OCI-M1 (cell line): ENCODE measurements around the gene PMAIP1.

Experiments used
- DNase-seq: peaks from one replicate; lab custom pipeline; 2025; lab: John Stamatoyannopoulos, UW

The PMAIP1 gene

GRCh38 chr18:59912007-59912550, 12.3 kb downstream of the PMAIP1 start:
- DNase-seq: no peak

- no peak for DNase-seq
Measured at GRCh38 chr18:59915606-59916005, 15.8 kb downstream of the PMAIP1 start.

- DNase-seq: no peak
Measured at GRCh38 chr18:59916746-59917145, 16.9 kb downstream of the PMAIP1 start.

- DNase-seq: peak; percentile 70
Measured at GRCh38 chr18:59917422-59917821, 17.6 kb downstream of the PMAIP1 start.

GRCh38 chr18:59918320-59918755, 18.5 kb downstream of the PMAIP1 start:
- peak; percentile 83 for DNase-seq

GRCh38 chr18:59918997-59919396, 19.2 kb downstream of the PMAIP1 start:
- no peak for DNase-seq

- DNase-seq: peak; percentile 89
Measured at GRCh38 chr18:59921384-59921891, 21.6 kb downstream of the PMAIP1 start.

- no peak for DNase-seq
Measured at GRCh38 chr18:59923539-59924196, 23.9 kb downstream of the PMAIP1 start.

GRCh38 chr18:59926131-59926530, 26.3 kb downstream of the PMAIP1 start:
- no peak for DNase-seq

GRCh38 chr18:59927246-59927825, 27.5 kb downstream of the PMAIP1 start:
- DNase-seq: peak; percentile 90

- DNase-seq: no peak
Measured at GRCh38 chr18:59928201-59928600, 28.4 kb downstream of the PMAIP1 start.

GRCh38 chr18:59929621-59930295, 30.0 kb downstream of the PMAIP1 start:
- no peak for DNase-seq

- DNase-seq: no peak
Measured at GRCh38 chr18:59932401-59932800, 32.6 kb downstream of the PMAIP1 start.

GRCh38 chr18:59938676-59939075, 38.9 kb downstream of the PMAIP1 start:
- no peak for DNase-seq

- DNase-seq: no peak
Measured at GRCh38 chr18:59939127-59939526, 39.3 kb downstream of the PMAIP1 start.

- DNase-seq: no peak
Measured at GRCh38 chr18:59940068-59940467, 40.3 kb downstream of the PMAIP1 start.

GRCh38 chr18:59941331-59941730, 41.5 kb downstream of the PMAIP1 start:
- peak; percentile 36 for DNase-seq

- no peak for DNase-seq
Measured at GRCh38 chr18:59942601-59943000, 42.8 kb downstream of the PMAIP1 start.

GRCh38 chr18:59945544-59945943, 45.7 kb downstream of the PMAIP1 start:
- DNase-seq: no peak

GRCh38 chr18:59950215-59950944, 50.6 kb downstream of the PMAIP1 start:
- peak; percentile 74 for DNase-seq

- DNase-seq: no peak
Measured at GRCh38 chr18:59951591-59951990, 51.8 kb downstream of the PMAIP1 start.
